ENCODE measurements around the gene AGPS.

Gene AGPS

DNA sequence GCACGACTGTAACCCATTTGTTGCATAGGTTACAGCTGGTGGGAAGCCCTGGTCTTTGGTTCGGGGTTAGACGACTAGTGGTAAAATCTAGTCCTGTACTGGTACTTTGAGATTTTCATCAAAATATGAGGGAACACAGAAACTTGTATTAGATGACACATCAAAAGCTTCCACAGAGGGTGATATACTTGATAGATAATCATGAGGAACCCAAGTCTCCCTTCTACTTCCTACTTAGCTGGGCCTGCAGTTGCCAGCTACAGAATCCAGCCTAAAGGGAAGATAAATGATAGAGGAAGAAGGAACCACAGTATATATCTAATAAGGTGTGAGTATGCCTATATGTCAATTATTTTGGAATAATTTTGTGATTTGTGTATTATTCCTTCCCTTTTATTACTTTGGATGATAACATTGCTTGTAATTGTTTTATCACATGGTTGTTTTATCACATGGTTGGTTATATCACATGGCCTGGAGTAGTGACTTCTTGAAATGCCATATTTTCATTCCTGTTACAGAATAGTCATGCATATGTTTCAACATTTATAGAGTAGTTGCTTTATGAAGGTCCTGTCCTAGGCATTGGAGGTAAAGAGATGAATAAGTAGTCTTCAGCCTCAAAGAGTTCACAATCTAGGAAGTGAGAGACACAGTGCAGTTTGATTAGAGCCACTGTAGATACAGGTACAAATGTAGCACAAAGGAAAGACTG, 2.9 kb downstream of the AGPS start:
- ChIA-PET POLR2A (no interaction called here), CTCF (interaction anchor here (0.9 to 5.3 kb wide), 4 partner anchors 11 to 231 kb away, joined by 3 to 26 read pairs (median 16); partner anchors contain the start of gene NFE2L2)
- no peak for DNase-seq (ENCODE audit: extremely low spot score)
- TF ChIP-seq CTCF (IDR thresholded peaks at IDR 0.05; ENCODE audit: control extremely low read depth, extremely low read depth, low read depth, missing control alignments): no peak

DNA sequence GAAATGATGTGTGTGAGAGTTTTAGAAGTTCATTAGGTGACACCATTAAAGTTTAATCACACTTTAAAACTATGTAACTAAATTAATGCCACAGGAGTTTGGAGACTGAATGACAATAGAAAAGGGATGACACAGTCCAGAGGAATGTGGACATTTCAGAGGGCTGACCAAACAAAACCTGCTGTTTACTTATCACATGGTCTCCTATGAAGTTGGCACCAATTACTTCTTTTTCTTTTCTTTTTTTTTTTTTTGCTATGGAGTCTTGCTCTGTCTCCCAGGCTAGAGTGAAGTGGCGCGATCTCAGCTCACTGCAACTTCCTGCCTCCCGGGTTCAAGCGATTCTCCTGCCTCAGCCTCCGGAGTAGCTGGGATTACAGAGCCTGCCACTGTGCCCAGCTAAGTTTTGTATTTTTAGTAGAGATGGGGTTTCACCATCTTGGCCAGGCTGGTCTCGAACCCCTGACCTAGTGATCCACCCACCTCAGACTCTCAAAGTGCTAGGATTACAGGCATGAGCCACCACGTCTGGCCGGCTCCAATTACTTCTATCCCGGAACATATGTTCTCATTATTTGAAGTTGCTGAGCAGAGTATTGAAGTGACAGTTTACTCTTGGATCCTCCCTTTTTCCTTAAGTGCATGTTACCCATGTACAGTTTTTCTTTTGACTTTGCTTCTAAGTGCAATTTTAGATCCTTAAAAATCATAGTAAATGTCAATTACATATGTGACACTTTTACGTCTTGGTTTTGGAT, 4.3 kb downstream of the AGPS start:
- no peak for TF ChIP-seq CTCF (IDR thresholded peaks at IDR 0.05; ENCODE audit: control extremely low read depth, extremely low read depth, low read depth, missing control alignments)
- DNase-seq (ENCODE audit: extremely low spot score): no peak
- CTCF ChIA-PET: interaction anchor here (1.0 kb wide), 1 partner anchor 63 kb away, joined by 3 read pairs; no protein-coding TSS in a partner anchor
- POLR2A ChIA-PET: interaction anchor here (0.6 kb wide), 1 partner anchor 1442 kb away, joined by 4 read pairs; no protein-coding TSS in a partner anchor

- ChIA-PET POLR2A (interaction anchor here (0.6 kb wide), 1 partner anchor 1442 kb away, joined by 4 read pairs; no protein-coding TSS in a partner anchor), CTCF (interaction anchor here (0.7 to 1.3 kb wide), 5 partner anchors 9 to 61 kb away, joined by 3 to 6 read pairs (median 3); no protein-coding TSS in a partner anchor)
- TF ChIP-seq CTCF (IDR thresholded peaks at IDR 0.05; ENCODE audit: control extremely low read depth, extremely low read depth, low read depth, missing control alignments): no peak
- no peak for DNase-seq (ENCODE audit: extremely low spot score)
These were observed 5.1 kb downstream of the AGPS start for GRCh38 chr2:177397481-177398289.

DNA sequence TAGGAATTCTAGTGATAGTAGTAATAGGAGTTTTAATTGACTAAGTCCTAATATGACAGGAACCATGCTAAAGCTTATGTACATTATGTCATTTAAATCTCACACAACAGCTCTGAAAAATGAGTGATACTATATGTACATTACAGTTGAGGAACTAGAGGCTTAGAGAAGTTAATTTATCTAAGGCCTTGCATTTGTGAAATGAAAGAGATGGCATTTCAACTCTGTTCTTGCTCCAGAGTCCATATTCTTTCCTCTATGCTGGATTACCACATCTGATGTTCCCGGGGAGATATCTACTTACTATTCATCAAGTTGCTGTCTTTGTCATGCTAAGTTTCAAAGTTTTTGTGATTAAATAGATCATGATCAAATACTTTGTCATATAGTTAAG, 5.7 kb downstream of the AGPS start:
- ChIA-PET CTCF (interaction anchor here (0.7 to 1.3 kb wide), 5 partner anchors 9 to 62 kb away, joined by 3 to 6 read pairs (median 3); no protein-coding TSS in a partner anchor), POLR2A (no interaction called here)
- no peak for TF ChIP-seq CTCF (IDR thresholded peaks at IDR 0.05; ENCODE audit: control extremely low read depth, extremely low read depth, low read depth, missing control alignments)
- no peak for DNase-seq (ENCODE audit: extremely low spot score)

DNA sequence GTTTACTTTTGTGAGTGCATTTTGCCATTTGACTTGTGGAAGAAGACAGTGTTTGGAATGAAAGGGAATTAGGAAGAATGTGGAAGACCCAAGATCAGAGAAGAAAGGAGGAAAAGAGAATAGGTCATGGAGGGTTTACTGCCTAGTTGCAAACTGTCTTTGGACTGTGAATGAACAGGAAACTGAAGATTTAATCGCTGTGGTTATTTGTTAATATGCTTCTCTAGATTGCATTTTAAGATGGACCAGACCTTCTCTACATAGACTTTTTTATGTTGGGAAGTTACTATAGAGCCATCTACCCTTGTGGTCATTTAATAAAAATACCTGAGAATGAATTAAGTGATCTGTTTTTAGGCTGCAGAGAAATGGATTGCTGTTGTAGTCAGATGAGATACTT, 6.2 kb downstream of the AGPS start:
- DNase-seq (ENCODE audit: extremely low spot score): no peak
- CTCF ChIA-PET: interaction anchor here (0.8 to 1.0 kb wide), 2 partner anchors 15 to 62 kb away, joined by 3 to 4 read pairs; no protein-coding TSS in a partner anchor
- POLR2A ChIA-PET: no interaction called here
- TF ChIP-seq CTCF (IDR thresholded peaks at IDR 0.05; ENCODE audit: control extremely low read depth, extremely low read depth, low read depth, missing control alignments): no peak

- TF ChIP-seq CTCF (IDR thresholded peaks at IDR 0.05; ENCODE audit: control extremely low read depth, extremely low read depth, low read depth, missing control alignments): no peak
- ChIA-PET POLR2A (no interaction called here), CTCF (interaction anchor here (1.0 kb wide), 1 partner anchor 15 kb away, joined by 4 read pairs; no protein-coding TSS in a partner anchor)
- no peak for DNase-seq (ENCODE audit: extremely low spot score)
These were observed 6.8 kb downstream of the AGPS start for GRCh38 chr2:177399376-177399775.

Measured in GM10248 (cell line).